HG02763 (cell line): ENCODE measurements around the gene FBXL14.
"Not testable (repeated sequence)": the region's sequence is repeated elsewhere in the genome, so short reads cannot be mapped to it uniquely, and the experiment has no call there.

Experiments
- ATAC-seq: cut with Tn5 transposase; IDR thresholded peaks from one replicate; pipeline ENCODE4 v1.9.1; 2021; ENCODE audit warnings: mild to moderate bottlenecking, moderate library complexity; ENCODE audit not compliant: unreplicated experiment

The FBXL14 gene

DNA sequence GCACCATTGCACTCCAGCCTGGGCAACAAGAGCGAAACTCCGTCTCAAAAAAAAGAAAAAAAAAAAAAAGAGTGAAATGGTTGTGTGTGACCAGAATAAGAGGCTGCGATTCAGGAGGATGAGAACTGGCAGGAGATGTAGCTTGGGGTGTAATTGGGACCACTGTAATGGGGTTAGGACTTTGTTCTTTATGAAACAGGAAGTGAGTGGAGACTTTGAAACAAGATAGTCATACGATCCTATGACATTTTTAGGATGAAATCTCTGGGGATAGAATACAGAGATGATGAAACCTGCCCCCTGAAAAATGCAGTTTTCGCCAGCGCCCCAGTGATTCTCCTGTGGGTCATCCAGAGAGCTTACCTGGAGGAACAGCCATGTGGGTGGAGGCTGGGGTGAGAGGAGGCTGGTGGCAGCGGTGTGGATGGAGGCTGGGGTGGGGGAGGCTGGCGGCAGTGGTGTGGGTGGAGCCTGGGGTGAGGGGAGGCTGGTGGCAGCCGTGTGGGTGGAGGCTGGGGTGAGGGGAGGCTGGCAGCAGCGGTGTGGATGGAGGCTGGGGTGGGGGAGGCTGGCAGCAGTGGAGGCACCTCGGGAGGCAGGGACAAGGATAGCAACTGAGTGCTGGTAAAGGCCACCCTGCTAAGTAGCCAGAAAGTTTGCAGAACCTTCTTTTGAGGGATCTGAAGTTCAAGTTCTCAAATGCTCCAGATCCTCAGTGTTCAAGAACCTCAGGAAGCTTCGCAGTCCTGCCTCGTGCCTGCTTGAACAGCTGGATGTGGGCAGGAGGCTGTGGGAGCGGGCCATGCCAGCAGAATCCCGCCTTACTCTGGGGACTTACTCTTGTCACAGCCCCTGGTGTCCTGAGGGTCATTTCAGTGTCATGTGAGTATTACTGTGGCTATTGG, 20.2 kb downstream of the FBXL14 start:
- no peak for ATAC-seq

DNA sequence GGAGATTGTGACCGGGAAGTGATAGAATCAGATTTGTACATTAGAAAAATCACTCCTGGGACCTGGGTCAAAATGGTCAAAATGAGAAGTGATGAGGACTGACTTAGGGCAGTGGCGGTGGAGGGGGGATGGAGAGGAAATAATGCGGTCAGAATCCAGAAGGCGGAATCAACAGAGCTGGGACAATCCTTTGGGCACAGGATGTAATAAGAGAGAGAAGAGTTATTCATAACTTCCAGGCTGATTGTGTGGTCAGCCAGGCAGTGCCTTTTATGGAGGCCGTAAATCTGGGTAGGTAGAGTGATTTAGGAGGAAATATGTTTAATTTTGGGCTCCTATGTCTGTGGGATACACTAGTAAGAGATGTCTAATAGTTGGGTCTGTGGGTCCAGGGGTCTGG, 21.6 kb downstream of the FBXL14 start:
- ATAC-seq: no peak

DNA sequence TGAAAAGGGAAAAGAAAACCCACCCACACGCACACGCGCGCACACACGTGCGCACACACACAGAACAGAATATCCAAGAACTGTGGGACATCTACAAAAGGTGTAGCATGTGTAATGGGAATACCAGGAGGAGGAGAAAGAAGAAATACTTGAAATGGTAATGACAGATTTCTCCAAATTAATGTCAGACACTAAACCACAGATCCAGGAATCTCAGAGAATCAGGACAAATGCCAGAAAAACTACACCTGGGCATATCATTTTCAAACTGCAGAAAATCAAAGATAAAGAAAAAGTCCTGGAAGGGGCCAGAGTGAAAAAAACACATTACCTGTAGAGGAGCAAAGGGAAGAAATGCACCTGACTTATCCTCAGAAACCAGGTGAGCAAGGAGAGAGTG, 26.5 kb downstream of the FBXL14 start:
- ATAC-seq: no peak

DNA sequence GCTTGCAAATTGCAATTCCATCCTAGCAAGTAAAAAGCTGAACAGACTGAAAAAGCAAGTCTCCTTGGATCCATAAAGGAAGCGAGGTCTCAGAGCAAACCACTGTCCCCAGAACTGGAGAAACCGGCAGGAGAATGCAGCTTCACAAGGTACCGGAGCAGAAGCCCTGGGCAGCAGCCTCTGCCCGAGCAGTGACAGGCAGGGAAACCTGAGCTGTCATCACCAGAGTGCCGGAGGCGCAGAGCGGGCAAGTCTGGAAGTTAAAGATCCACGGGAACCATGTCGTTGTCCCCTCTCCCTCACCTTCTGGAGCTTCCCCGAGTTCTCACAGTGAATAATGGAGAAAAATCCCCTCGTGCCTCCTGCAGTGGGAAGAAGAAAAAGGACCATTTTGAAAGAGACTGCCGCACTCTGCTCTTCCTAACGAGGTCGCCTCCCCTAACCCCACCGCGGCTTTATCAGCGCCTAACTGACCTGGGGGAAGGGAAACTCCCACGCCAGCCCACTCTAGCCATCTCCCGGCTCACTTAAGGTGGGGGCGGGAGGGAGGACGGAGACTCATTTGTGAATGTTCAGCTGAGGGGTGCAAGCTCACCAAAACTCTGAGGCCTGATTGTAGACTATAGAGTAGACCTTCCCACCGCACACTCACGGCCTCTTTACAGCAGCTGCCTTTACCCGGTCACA, 27.8 kb downstream of the FBXL14 start:
- no peak for ATAC-seq

DNA sequence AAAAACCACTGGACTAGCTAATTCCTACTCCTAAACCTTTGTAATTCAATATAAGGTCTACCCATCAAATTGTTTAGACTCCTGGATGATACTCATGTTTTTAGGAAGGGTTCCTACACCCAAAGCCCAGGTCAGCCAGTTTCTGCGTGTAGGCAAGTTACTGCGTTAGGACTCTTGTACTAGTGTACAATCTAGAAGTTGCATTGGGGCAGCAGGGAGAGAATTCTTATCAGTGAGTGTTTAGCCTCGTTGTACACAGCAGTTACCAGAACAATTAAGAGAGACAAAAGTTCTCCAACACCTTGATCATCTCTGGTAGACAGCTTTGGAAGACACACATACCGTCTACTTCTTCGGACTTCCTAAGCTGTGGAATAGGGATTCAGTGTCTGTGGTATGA, 29.2 kb downstream of the FBXL14 start:
- ATAC-seq: no peak

DNA sequence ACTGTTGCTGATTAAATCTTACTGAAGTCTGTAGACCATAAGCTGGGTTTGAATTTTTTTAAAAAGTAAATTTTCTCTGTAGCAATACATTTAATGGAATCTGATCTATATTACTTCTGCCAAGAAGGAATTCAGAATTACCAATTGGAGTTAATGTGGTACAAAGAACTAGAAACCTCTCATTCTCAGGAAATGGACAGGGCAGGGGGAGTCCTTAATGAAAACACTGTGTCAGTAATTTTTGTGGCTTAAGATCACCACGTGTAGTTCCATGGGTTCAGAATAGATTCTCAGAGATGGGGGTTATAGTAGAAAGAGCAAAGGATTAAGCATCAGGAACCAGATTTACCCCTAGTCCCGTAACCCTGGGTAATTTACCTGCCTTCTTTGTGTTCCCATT, 30.3 kb downstream of the FBXL14 start:
- no peak for ATAC-seq

DNA sequence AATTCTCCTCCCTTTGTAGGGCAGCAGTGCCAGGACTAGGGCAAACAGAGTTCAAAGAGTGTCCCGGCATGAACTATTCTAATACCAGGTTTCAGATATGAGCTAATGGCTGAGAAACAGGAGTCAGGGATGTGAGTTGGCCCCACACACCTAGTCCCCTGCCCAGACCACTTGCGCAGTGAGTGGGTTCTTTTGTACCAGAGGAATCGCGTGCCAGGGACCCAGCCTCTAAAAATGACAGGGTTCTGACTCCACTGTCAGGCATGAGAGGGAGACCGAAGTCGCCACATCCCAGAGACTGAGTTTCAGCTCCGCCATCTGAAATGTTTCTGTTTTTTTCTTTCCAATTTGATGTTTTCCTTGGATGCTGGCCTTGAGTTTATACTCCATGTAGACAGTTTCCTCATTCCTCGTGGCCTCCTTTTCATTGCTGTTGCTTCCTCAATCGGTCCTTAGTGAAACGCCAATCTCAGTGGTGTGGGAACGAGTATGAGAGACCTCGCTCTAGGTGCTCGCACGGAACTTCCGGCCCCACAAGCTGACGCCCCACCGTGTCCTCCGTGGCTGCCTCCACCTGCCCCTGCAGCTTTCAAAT, 31.5 kb downstream of the FBXL14 start:
- no peak for ATAC-seq

DNA sequence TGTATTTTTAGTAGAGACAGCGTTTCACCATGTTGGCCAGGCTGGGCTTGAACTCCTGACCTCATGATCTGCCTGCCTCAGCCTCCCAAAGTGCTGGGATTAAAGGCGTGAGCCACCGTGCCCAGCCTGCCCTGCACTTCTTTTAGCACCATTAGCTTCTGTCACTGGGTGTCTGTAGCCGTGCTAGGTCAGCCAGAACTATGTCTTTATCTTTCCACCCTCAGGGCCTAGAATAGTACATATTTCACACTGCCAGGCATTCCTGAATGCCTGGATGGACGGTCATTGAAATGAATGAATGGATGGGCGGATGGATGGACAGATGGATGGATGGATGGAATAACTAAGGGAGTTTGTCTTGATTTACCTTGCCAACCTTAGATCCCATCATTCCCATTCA, 33.7 kb downstream of the FBXL14 start:
- ATAC-seq: no peak

DNA sequence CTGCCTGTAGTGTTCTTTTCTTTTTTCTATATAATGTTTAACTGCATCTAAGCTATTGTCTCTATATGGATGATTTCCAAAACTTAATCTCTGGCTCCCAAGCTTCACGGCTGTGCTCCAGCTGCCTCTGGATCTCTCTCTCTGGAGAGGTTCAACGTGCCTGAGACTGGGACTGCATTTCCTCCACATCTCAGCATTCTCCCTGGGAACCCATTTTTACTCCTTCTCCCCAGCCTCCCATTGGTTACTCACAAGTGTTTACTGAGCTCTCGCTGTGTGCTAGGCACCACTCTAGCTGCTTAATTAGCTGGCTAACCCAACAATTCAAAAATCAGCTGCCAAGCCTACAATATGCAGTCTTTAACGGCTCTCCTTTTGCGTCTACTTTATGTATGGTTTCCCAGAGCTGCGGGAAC, 34.7 kb downstream of the FBXL14 start:
- ATAC-seq: no peak

DNA sequence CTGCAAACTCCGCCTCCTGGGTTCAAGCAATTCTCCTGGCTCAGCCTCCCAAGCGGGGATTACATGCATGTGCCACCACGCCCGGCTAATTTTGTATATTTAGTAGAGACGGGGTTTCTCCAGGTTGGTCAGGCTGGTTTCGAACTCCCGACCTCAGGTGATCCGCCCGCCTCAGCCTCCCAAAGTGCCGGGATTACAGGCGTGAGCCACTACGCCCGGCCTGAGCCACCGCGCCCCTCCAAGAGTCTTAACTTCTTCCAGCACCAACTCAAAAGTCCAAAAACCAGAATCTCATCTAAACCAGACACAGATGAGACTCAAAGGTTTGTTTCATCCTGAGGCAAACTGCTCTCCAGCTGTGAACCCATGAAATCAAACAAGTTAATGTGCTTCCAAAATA, 36.3 kb downstream of the FBXL14 start:
- not testable (repeated sequence) for ATAC-seq

DNA sequence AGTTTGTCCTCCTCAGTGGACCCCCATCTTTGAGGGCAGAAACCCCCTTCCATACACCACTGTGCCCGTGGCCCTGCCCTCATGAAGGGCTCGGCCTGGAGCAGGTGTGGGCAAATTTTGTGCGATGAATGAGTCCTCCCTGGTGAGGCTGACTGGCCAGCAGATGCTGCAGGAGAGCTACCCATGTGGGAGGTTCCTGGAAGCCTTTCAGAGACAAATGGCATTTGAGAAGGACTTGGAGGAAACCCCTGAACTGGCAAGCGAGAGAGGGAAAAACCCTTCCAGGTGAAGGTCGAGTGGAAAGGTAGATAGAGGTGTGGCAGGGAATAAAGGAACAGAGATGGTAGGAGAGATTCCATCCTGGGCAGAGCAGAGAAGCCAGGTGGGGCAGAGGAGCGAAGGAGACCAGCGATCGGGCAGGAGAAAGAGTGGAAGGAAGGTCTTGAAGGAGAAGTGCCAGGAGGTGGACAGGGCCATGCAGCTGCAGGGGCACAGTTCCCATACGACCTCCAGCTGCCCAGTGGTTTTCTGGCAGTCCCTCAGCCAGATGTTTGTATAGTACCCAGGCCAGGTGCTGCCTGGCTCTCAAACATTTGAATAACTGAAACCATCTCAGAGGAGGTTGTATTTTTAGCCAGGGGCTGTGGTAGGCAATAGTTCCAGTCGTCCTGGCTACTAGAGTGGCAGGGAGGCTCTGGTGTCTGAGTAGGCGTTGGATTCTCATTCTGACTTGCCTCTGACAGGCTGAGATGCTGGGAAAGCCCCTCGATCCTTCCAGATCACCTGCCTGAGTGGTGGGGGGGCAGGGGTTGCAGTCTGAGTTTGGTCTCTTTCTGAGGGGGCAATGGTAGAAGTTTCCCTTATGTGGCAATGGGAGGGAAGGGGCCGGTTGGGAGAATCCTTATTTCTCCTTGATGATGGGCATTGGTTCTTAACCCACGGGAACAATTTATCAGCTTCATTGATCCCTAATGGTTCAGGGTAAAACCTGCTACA, 40.1 kb downstream of the FBXL14 start:
- ATAC-seq: peak; percentile 95

DNA sequence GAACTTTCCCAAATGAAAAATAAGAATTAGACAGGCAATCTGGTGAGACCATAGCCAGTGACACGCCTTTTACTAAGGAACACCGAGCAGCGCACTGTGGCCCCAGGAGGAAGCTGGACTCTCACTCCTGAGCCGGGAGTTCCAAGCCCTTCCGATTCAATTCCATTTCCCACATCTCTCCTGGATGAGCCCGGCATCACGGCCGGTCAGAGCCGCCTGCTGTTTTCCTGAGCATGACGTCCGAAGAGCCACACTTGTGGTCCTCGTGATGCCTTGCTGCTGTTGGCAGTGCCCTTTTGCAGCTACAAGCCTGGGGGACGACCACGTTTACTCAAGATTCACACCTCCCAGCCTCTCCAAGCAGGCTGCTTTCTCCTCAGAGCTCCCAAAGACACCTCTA, 40.8 kb downstream of the FBXL14 start:
- ATAC-seq: no peak

DNA sequence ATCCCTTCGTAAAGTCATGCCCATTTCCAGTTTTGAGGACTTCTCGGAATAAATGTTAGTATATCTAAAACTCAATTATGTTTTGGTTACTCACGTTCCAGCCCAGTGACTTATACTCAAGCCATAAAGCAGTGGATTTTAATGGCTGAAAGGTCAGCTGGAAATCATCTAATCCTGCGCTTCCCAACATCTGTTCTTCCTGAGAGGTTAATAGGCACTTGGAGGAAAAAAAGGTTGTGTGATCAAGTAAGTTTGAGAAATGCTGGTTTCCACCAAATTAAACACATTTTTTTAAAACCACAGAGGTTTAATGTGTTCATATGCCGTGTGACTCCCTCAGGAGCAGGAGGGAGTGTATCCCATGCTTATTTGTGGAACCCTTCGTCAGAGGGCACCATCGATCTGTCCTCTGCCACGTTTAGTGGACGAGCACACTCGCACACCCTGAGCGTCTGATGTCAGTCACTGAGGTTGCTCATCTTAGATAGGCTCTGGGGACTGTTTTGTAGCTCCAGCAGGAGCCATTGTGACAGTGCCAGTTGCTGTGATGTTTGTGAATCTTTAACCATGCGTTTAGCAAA, 41.4 kb downstream of the FBXL14 start:
- no peak for ATAC-seq

DNA sequence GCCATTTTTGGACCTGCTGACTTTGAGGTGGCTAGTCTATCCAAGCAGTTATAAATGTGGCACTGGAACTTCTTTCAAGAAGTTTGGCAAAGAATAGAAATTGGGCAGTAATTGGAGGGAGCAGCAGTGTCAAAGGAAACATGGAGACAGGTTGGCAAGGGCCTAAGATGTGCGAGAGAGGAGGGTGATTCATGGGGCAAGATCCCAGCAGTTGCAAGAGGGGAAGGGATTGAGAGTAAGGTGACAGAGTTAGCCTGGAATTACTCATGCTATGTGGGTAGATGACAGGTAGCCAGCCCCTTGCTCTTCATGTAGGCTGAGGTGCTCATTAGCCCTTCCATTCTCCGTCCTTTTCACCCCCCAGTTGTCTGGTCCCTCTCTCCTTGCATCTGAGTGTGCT, 42.2 kb downstream of the FBXL14 start:
- no peak for ATAC-seq

DNA sequence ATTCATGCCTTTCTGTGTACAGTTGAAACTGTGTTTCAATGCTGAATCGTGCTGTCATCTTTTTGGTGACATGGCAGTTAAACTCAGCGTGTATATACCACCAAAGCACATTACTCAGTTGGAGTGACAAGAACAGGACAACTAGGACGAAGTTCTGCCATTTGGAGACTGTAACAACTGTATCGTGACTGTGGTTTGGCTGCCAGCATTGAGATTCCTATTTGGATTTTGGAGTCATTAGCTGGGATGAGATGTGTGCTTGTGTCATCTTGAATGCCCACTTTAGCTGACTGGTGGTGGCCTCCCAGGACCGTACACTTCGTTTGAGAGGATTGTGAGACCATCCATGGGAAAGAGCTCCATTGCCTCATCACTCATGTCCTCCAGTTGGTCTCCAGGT, 42.9 kb downstream of the FBXL14 start:
- ATAC-seq: no peak

DNA sequence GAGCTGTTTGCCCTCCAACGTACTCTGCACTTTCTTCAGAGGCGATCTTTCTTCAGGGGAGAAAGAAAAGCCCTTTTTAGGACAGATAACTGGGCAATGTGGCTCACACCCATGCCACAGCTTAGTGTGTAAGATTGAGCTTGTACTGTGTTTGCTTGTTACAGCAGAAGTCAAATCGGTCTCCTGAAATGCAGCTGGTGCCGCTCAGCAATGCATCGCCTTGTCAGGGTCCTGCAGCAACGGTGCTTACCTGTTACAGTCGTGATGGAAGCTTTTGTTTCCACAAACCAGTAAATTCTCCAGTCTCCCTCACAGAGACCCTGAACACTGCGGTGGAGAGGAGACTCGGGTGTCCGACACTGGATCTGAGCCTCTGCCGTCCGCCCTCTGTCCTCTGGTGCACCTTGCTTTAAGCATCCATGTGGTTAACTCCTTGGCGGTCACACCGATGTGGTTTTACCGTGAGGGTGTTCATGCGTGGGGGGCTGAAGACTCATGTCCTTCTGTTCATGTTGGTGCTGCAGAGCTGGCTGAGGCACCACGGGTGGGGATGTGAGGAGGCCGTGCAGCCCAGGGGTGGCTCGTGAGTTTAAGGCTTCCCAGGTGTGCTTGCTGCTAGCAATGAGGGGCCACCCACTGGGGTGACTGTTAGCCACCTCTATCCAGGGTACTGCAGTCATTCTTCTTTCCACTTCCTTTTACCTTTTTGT, 47.3 kb downstream of the FBXL14 start:
- ATAC-seq: no peak

DNA sequence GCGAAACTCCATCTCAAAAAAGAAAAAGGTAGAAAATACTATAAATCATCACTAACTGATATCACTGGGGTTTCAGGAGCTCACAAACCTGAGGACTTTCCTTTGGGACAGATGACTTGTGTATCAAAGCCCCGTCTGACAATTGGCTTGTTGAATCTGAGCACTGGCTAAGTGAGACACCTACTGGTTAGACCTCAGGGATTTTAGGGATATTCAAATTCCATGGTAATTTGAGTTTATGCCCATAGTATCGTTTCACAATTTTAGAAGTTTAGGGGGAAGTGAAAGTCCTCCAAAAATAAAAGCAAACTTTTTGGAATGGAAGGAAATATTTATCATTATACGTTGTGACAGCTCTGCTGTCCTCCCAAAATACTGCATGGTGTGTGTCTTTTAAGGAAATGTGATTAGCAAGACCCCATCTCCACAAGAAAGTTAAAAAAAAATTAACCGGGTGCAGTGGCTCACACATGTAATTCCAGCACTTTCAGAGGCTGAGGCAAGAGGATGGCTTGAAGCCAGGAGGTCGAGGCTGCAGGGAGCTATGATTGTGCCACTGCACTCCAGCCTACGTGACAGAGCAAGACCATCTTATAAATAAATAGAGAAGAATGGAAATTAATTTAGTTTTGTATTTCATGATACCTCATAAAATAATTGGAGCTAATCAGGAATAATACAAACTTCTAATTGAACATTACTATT, 49.2 kb downstream of the FBXL14 start:
- ATAC-seq: no peak

DNA sequence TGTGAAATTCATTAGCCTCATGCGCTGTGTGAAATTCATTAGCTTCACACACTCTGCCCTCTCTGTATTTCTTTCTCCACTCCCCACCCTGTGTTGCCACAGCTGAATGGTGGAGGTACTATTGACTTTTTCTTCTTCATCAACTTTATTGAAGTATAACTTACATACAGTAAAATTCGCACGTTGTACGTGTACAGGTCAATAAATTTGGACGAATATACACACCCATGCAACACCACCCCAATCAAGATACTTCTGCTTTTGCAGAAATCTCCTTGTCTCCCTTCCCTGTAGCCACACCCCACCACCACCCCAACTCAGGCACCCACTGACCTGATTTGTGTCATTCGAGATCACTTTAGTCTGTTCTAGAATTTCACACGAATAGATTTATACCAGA, 51.8 kb downstream of the FBXL14 start:
- no peak for ATAC-seq

DNA sequence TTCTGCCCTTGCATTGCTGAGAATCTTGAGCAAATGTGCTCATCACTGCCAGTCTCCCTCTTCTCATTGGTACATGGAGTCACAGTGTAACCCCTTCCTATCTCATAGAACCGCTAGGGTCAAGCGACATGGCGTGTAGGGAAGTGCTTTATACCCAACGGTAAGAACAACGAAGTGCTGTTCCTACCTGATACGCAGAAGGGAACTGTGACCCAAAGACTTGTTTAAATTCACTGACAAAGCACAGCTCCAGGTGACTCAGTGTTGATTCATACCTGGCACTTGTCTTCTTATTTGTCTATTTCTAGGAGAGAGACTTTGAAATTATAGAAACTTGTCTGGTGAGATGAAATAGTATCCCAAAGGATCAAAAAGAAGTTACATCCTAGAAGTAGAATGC, 53.7 kb downstream of the FBXL14 start:
- ATAC-seq: no peak
